ENCODE results near the gene AFF4.

AFF4 gene

DNA sequence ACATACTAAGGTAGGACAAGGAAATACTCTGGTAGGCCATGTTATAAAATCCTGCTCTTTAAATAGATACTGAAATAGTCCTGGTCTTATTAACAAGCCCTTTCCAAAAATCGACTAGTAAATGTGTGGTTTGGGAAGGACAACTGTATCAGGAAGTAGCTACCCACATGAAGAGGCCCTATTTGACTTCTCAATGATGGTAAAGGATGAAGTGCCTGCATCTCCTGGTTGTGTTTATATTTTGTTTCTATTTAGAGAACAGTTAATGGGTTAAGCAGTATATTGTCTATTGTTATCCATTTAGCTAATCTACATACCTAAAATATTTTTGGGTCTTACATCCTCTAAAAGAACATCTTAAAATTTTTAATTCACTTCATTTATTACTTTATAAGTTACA, 109.6 kb downstream of the AFF4 start:
- DNase-seq: no peak

- DNase-seq: no peak
These were observed 110.1 kb downstream of the AFF4 start for GRCh38 chr5:132853323-132853722.

DNA sequence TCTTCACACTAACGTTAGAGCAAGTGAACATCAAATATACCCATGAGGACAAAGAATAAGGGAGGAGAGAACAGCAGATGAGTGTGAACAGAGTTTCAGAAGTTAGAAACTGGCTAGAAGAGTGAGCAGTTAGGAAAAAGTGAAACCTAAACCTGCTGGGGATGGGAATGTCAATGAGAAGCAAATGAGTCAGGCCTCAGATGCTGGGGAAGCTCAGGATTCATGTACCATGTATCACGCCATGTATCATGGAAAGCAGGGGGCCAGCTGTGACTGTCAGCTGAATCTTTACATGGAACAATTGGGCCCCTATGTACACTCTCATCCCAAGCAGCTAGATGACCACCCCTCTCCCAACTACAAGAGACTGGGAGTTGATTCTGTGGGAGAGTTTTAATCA, 113.4 kb downstream of the AFF4 start:
- no peak for DNase-seq

DNA sequence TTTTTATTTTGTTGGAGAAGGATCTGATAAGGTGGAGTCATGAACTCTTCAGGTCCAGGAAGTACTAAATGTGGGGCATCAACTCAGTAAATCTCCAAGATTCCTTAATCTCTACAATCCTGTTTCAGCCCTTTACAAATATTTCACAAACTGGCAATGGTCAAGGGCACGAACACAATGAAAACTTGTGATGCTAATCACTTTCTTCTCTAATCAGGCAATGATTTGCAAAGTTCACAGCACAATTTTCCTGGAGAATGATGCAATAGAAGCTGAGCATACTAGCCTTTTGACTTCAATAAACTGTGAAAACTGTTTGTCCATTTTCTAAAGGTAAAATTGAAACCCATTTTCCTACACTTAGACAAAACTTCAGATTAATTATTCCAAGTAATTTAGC, 114.1 kb downstream of the AFF4 start:
- DNase-seq: no peak

DNA sequence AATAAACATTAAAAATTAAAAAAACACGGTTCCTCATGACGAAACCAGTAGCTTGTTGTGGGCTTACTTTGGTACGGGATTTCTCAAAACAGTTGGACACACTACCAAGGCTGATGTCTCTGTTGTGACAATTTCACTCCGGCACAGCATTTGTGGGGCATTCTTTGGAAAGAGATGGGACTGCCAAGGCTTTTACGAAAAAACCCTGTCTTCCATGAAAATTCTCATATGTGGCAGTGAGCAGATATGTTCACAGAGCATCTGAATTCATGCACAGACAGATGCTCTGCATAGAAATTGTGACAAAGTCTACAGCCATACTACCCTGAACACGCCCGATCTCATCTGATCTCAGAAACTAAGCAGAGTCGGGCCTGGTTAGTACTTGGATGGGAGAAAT, 115.2 kb downstream of the AFF4 start:
- no peak for DNase-seq

DNA sequence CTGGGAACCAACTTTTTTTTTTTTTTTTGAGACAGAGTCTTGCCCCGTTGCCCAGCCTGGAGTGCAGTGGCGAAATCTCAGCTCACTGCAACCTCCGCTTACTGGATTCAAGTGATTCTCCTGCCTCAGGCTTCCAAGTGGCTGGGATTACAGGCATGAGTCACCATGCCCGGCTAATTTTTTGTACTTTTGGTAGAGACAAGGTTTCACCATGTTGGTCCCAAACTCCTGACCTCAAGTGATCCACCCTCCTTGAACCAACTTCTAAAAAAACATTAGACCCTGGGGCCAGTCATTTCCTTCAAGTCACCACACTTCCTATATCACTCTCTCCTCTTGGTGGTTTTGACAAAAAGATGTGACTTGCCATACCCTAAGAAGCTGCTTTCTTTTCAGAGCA, 122.1 kb downstream of the AFF4 start:
- no peak for DNase-seq

DNA sequence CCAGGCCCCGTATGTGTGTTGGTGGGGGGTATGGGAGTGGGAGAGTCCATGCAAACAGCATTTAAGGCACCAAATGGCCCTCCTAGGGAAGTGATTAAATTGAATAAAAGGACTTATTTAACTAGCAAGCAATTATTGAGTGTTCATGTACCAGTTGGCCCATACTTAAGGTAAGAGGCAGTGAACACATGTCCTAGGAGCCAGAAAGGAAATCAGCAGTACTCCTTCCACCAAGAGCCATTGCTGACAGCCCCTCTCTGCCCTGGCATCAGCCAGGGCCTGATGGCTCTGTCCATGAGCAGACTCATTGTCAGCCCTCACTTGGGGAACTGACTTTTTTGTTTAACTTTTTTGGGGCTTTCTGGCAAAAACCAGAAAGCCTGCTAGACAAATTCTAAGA, 122.5 kb downstream of the AFF4 start:
- DNase-seq: no peak

- DNase-seq: no peak
These were observed 123.1 kb downstream of the AFF4 start for GRCh38 chr5:132840313-132840712.

- no peak for DNase-seq
These were observed 123.8 kb downstream of the AFF4 start for GRCh38 chr5:132839426-132840301.

DNA sequence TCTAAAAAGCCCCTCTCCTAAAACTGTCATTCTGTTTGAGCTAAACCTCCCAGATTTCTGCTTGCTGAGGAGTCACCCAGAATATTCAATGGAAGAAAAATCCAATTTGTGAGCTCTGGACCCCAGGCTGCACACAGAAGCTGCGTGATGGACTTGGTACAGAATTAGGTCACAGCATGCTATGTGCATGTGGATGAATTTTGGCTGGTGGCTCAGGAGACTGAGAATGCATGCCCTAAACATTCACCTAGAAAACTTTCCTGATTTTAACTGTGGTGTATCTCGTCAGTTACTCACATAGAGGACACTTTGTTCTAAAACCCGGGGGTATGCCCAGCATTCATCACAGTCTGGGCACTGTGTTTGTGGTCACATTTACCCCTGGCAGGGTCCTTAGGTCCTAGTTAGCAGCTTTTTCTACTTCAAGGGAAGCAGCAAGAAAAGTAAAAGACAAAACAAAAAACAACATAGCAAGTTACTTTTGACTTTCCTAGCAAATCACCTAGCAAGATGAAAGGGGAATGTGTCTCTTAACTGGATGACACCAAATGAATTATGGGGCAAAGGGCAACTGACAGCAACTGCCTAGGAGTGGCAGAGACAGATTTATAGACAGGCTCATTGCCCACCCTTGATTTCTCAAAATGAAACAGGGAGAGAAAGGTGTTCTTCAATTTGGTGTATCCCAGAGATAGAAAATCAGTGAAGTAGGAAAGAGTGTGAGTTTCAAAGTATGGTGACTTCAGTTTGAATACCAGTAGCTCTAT, 124.7 kb downstream of the AFF4 start:
- no peak for DNase-seq

GRCh38 chr5:132837868-132838267, 125.6 kb downstream of the AFF4 start:
- no peak for DNase-seq

- DNase-seq: no peak
These were observed 126.6 kb downstream of the AFF4 start for GRCh38 chr5:132836852-132837251.

DNA sequence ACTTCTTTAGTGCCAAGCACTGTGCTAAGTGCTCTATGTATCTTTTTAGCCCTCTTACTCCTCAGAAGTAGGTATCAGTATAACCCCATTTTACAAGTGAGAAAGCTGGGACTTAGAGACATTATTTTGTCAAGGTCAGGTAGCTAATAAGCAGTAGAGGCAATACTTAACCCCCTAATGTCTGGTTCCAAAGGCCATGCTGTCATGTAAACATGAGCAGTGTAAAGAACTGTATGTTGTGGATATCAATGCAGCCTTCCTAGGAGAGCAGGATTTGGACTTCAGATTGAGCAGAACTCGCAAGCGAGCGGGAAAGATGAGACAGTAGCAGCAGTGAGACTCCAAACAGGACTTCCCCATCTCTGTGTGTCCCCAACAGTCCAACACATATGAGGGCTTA, 129.4 kb downstream of the AFF4 start:
- DNase-seq: no peak

GRCh38 chr5:132832612-132833011, 130.8 kb downstream of the AFF4 start:
- no peak for DNase-seq

DNA sequence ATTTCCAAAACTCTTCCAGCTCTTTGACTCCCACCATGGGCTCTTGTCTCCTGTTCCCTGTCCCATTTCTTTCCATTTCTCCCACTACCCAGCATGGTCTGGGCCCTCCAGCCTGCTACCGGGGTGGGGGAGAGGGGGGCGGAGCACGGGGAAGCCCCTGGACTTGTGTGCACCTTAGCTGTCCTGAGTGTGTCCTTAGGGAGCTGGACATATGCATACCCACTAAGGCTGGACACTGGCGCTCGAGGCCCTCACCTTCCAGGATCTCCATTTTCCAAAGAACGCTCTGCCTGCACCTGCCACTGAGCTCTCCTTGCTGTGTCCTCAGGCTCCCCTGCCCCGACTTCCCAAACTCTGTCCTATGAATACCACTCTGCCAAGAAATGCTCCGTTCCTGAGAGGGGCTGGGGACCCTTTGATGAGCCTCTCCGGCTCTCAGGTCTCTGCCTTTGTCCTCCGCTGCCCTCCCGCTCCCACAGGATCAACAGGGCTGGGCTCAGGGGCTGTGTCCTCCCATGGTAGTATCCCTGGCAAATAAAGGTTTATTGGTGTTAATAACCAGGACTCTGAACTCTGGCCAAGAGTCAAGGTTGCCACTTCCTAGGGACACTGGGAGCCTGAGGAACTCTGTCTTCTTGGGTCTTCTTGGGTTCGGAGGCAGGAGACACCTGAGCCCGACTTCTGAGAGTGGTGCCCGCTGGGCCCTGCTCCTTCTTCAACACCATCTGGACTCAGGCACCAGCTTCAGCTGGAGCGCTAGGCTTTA, 132.2 kb downstream of the AFF4 start:
- DNase-seq: no peak

DNA sequence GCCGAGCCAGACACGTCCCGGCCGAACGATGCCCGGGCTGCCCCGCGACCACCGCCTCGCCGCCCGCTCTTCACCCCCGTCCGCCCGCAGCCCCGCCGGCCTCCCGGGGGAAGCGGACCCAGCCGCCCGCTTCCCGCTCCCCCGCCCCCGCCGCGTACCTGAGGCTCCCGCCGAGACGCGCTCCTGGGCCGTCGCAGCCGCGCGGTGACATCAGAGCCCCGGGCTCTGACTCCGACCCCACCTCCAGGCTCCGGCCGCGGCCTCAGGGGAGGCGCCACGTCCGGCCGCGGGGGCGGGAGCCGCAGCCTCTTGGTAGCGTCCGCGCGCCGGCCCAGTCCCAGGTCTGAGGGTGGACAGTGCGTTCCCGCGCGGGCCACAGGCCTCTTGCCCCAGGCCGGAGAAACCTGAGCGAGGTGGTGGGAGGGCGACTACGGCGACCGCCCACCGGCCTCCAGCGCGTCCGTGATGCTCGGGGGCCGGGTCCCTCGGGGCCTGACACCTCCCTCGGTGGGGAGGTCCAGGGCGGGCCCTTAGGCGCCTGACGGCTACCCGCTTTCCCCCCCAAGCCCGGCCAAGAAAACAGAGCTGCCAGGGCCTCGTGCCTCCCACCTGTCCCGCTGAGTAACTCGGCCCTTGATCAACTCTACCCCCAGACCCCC, 132.9 kb downstream of the AFF4 start, which contains the start of gene SHROOM1:
TSS of gene SHROOM1 (minus strand) at position 212 of the 659 bp plus-strand sequence. CDS start 4,507 bp downstream, outside the sequence.
- DNase-seq: no peak

DNA sequence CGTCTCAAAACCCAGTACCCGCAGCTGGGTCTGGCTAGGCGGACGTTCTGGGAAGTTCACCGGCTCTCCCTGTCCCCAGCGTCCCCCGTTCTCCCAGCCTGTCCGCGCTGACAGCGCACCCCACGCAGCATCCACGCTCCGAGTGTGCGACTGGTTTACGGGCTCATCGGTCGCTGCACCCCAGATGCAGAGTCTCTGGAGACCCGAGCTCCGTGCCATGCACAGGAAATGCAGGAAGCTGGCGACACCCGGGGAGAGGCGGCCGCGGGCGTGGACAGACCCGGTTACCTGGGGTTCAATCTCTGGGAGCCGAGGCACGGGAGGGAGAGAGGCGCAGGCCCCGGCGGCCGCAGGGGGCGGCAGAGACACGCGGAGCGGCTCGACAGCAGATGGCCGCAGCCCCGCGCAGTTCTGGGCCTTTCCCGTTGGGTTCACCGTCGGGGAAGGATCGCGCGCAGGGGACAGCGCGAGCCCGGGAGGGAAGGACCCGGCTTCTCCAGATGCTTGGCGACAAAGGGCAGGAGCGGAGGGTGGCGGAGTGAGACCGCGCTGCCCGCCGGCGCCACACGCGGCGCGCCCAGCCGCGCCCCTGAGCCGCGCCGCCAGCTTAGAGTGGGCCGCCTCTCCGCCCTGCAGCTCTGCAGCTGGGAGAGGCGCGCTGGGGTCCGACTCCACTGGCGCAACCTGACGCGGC, 133.5 kb downstream of the AFF4 start:
- DNase-seq: no peak

DNA sequence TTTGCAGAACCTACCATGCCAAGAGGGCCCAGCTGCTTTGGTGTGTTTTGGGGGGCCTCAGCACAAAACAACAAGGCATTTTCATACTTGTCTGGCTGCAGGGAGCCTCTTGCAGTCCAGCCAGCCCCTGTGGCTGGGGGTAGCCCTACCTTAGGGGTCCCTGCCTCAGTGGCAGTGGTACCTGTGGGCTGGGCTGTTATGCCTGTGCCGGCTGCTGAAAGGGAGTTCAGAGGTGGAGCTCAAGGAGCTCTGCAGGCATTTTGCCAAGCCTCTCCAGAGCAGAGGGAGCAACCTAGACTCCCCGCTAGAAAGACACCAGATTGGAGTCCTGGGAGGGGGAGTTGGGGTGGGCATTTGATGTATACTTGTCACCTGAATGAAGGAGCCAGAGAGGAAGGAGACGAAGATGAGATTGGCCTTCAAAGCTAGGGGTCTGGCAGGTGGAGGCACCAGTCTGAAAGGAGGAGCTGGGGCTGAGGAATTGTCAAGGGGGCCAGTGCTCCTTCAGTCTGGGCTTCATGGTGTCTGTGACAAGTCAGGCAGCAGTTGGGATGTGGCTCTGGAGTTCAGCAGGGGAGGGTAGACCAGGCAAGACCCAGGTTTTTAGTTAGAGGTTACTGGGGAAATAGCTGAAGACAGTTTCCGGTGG, 134.5 kb downstream of the AFF4 start:
- DNase-seq: no peak

DNA sequence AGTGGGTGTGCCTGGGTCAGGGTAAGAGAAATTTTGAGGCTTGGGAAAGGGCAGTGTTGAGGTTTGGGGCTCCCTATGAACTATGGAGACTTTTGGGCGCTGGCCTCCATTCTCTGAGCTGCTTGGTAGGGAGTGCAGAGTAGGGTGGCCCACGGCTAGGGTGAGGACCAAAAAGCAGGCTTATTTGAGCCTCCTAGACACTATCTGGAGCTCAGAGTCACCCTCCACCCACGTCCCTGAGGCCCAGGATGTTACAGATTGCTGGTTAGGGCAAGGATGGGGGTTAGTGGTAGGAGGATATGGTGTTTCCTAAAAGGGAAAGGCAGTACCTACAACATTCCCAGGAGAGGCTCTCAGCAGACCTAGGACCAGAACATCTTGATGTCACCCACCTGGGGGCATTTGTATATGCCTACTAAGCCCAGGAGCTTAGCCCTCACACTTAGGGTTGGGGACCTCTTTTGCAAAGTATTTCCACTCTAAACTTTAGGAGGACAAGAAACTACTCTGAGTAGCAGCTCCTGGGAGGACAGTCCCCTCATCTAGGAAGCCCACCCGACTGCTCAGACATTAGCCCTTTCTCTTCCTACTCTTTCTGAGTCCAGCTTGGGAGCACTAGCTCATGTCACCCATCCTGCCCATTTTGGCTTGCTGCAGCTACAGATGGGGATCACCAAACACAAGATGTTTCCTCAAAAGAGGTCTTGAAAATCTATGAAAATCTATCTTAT, 135.3 kb downstream of the AFF4 start:
- no peak for DNase-seq

DNA sequence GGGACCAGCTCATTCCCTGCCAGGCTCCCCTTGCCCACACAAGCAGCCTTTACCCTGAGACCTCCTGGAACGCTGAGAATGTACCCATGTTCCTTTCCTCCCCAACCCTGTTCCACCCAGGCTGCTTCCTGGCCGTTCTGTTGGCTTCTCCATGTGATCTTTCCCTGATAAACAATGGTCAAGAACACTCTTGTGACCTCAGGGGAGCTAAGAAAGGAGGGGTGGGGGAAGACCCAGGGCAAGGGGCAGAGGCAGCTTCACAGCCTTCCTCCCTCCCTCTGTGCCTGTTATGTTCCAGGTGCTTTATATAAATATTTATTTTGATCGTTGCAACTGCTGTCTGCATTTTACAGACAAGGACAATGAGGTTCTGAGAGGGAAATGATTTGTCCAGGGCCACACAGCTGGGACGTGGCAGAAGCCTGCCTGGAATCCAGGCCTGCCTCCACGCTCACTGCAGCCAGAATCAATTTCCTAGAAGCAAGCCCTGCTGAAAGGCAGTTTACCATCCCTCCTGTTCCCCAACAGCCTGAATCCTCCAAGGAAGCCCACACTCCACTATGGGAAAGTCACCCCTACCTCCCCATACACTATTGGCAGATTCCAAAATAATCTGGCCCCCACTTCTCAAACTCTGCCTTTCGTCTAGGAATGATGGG, 136.9 kb downstream of the AFF4 start:
- no peak for DNase-seq

All from NCI-H1436 treated with DMSO at 0.1 percent for 48 hours (cell line).